OCI-LY3 (cell line): Measurements from ENCODE around the gene CNTN1.

Experiments
- EZH2phosphoT487 ChIP-seq: fragments of 200-600 bp; shearing (Covaris generic); IDR thresholded peaks from 2 replicates; pipeline ENCODE4 v1.6.1; 2018; ENCODE audit warnings: antibody characterized with exemption, mixed run types, low read depth
- TF ChIP-seq, protein P1 (sequence below): fragments of 200-600, 300-600 bp; sonication (generic); IDR thresholded peaks from 2 replicates; pipeline ENCODE4 v1.5.1; 2014; ENCODE audit warnings: antibody characterized with exemption, low read length, low read depth

DNA sequence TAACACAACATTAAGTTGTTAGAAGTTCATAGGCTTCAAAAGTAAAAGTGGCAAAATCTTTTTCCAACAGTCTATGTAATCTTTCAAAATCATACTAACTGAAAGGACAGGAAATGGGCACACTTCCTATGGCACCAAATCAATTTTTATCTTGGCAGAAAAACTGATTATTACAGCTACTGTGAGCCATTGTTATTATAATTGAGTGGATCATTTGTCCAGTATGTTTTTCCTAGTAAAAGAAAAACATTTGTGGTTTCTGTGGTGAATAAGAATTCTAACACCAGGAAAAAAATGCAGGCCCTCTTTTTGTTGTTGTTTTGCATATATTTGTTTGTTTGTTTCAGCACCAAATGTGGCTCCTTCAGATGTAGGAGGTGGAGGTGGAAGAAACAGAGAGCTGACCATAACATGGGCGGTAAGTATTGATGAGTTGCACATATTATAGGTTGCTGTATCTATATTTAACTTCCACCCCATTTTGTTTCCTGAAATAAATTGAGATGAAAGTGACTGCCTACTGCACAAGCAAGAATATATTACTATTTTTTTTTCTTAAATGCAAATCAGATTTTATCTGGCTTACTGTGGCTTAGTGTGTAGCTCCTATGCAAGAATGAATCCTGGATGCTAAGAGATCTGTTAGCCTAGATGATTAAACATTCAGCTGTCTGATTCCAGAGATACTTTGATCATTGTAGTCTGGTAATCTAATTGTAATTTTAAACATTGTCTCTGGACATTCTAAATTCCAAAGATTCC, 321.8 kb downstream of the CNTN1 start:
- TF ChIP-seq, protein P1, sequence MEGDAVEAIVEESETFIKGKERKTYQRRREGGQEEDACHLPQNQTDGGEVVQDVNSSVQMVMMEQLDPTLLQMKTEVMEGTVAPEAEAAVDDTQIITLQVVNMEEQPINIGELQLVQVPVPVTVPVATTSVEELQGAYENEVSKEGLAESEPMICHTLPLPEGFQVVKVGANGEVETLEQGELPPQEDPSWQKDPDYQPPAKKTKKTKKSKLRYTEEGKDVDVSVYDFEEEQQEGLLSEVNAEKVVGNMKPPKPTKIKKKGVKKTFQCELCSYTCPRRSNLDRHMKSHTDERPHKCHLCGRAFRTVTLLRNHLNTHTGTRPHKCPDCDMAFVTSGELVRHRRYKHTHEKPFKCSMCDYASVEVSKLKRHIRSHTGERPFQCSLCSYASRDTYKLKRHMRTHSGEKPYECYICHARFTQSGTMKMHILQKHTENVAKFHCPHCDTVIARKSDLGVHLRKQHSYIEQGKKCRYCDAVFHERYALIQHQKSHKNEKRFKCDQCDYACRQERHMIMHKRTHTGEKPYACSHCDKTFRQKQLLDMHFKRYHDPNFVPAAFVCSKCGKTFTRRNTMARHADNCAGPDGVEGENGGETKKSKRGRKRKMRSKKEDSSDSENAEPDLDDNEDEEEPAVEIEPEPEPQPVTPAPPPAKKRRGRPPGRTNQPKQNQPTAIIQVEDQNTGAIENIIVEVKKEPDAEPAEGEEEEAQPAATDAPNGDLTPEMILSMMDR: no peak
- no peak for TF ChIP-seq EZH2phosphoT487
